ENCODE data around the gene MAGI2.

- TF ChIP-seq CTCF (IDR thresholded peaks at IDR 0.05), result no peak
- TF ChIP-seq POLR2A (IDR thresholded peaks at IDR 0.05), result no peak
These were observed 135.7 kb downstream of the MAGI2 start for GRCh38 chr7:79317728-79318127.

All from body of pancreas (tissue), 4 donors.